Hepatocyte (in vitro differentiated cells): ENCODE results near the gene KRTAP12-3. TPM values are rescaled to one million over a fixed set of nuclear protein-coding genes. Genes with fewer than 3 reads are reported as not detected.
"Not testable (repeated sequence)": the region's sequence is repeated elsewhere in the genome, so short reads cannot be mapped to it uniquely, and the experiment has no call there.

ENCODE experiments used
- DNase-seq: peaks from one replicate; pipeline ENCODE4 v3.0.0-alpha.2; 2016; ENCODE audit warnings: low spot score
- H2AFZ ChIP-seq: fragments of 200-600 bp; sonication (generic); 2 replicates; pipeline ENCODE4 v1.6.0; 2016; ENCODE audit warnings: antibody characterized with exemption, mild to moderate bottlenecking
- H3K27ac ChIP-seq: fragments of 200-600 bp; sonication (generic); 2 replicates; pipeline ENCODE4 v1.5.1; 2016; ENCODE audit warnings: mild to moderate bottlenecking
- H3K27me3 ChIP-seq: fragments of 200-600 bp; sonication (generic); 2 replicates; pipeline ENCODE4 v1.6.1; 2016
- H3K36me3 ChIP-seq: fragments of 200-600 bp; sonication (generic); replicated peaks from 2 replicates; pipeline ENCODE4 v1.5.1; 2016; ENCODE audit warnings: low read depth; ENCODE audit not compliant: insufficient read depth
- H3K4me1 ChIP-seq: fragments of 200-600 bp; sonication (generic); 2 replicates; pipeline ENCODE4 v1.5.1; 2016; ENCODE audit warnings: mild to moderate bottlenecking, moderate library complexity; ENCODE audit not compliant: insufficient read depth
- H3K4me2 ChIP-seq: fragments of 200-600 bp; sonication (generic); 2 replicates; pipeline ENCODE4 v1.6.0; 2016
- H3K4me3 ChIP-seq: fragments of 200-600 bp; sonication (generic); 2 replicates; pipeline ENCODE4 v1.5.1; 2016; ENCODE audit warnings: mild to moderate bottlenecking
- H3K79me2 ChIP-seq: fragments of 200-600 bp; sonication (generic); 2 replicates; pipeline ENCODE4 v1.6.0; 2017; ENCODE audit warnings: mild to moderate bottlenecking
- H3K9me2 ChIP-seq: fragments of 200-600 bp; sonication (generic); replicated peaks from 2 replicates; pipeline ENCODE4 v1.6.0; 2017; ENCODE audit warnings: mild to moderate bottlenecking; ENCODE audit not compliant: insufficient read depth
- H3K9me3 ChIP-seq: fragments of 200-600 bp; sonication (generic); 2 replicates; pipeline ENCODE4 v1.5.1; 2016; ENCODE audit warnings: low read depth, mild to moderate bottlenecking
- H4K20me1 ChIP-seq: fragments of 200-600 bp; sonication (generic); 2 replicates; pipeline ENCODE4 v1.6.0; 2016; ENCODE audit warnings: mild to moderate bottlenecking; ENCODE audit not compliant: insufficient read depth, poor library complexity, severe bottlenecking
- EZH2 ChIP-seq: fragments of 200-600 bp; sonication (generic); IDR thresholded peaks from 2 replicates; pipeline ENCODE4 v1.6.1; 2016; ENCODE audit warnings: antibody characterized with exemption, mild to moderate bottlenecking, borderline replicate concordance
- EZH2phosphoT487 ChIP-seq: fragments of 200-600 bp; sonication (generic); IDR thresholded peaks from one replicate; pipeline ENCODE4 v1.6.1; 2018; ENCODE audit warnings: antibody characterized with exemption, mild to moderate bottlenecking, low read depth, moderate library complexity; ENCODE audit not compliant: unreplicated experiment, severe bottlenecking
- WGBS: methylation state at CpG from one replicate; pipeline ENCODE4 v1.1.6; 2016; ENCODE audit warnings: low lambda C conversion rate; ENCODE audit errors: missing lambda C conversion rate; 5-methylcytosine and 5-hydroxymethylcytosine counted together
- polyA plus RNA-seq: library from polyadenylated mRNA; unstranded; fragments of >200 nt; fragmentation: Nextera tagmentation; extraction: Ambion mirVana; gene quantifications from 2 replicates; pipeline ENCODE4 v1.2.1, GENCODE V29; 2016
- total RNA-seq: library from RNA; depleted of rRNA; stranded (reverse); fragments of >200 nt; gene quantifications from 2 replicates; pipeline ENCODE4 v1.2.3, GENCODE V29; 2014
- TF ChIP-seq, protein P1 (sequence below): fragments of 200-600 bp; sonication (generic); IDR thresholded peaks from 2 replicates; pipeline ENCODE4 v1.5.1; 2016; ENCODE audit warnings: antibody characterized with exemption, mild to moderate bottlenecking; ENCODE audit not compliant: poor library complexity

The KRTAP12-3 gene
- total and polyA plus RNA-seq, 2 experiments from 2014 or later, result not detected

DNA sequence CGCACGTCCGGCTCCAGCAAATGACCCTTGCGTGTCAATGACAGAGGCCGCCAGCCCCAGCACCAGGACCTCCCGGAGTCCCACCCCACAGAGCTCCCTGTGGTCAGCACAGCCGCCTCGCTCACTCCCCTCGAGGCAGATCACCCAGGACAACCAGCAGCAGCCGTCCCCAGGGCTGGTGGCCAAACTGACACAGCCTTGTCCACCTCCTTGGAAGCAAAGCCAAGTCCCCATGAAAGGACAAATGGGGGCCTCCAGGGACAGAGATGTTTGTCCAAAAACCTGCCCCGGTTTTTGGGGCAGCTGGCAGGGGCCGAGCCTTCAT is 18.4 kb upstream of the KRTAP12-3 start:
- Histone ChIP-seq H3K27me3 (no peaks in the 10 kb centered on the region), H4K20me1 (no peaks in the 10 kb centered on the region), H3K9me3 (no peaks in the 10 kb centered on the region), H3K79me2 (no peaks in the 10 kb centered on the region), H3K9me2 (no peaks in the 10 kb centered on the region), H3K4me3 (no peak overlapping the region), H2AFZ (no peak overlapping the region), H3K27ac (no peak overlapping the region), H3K36me3 (no peaks in the 10 kb centered on the region), H3K4me2 (no peak overlapping the region), H3K4me1 (no peaks in the 10 kb centered on the region)
- no peak for DNase-seq
- 92% methylated on average over 12 of the region's 12 CpGs for WGBS
- TF ChIP-seq EZH2phosphoT487 (no peak), EZH2 (no peak)
- TF ChIP-seq, protein P1, sequence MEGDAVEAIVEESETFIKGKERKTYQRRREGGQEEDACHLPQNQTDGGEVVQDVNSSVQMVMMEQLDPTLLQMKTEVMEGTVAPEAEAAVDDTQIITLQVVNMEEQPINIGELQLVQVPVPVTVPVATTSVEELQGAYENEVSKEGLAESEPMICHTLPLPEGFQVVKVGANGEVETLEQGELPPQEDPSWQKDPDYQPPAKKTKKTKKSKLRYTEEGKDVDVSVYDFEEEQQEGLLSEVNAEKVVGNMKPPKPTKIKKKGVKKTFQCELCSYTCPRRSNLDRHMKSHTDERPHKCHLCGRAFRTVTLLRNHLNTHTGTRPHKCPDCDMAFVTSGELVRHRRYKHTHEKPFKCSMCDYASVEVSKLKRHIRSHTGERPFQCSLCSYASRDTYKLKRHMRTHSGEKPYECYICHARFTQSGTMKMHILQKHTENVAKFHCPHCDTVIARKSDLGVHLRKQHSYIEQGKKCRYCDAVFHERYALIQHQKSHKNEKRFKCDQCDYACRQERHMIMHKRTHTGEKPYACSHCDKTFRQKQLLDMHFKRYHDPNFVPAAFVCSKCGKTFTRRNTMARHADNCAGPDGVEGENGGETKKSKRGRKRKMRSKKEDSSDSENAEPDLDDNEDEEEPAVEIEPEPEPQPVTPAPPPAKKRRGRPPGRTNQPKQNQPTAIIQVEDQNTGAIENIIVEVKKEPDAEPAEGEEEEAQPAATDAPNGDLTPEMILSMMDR, result no peak

DNA sequence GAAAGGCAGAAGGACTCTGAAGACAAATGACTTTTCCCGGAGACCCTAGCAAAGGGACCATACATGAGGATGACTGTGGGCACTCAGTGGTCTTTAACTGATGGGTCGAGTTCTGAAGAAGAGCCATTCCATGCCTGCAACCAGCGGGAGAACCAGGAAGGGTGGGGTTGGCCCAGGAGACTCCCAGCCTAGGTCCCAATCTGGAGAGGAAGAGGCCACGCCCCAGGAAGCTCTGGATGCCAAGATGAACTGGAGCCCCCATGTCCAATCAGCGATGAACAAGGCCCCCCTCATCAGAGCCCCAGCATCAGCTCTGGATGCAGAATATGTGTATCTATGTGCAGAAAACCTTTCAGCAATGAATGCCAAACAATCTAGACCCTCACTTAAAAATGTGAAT is 17.0 kb upstream of the KRTAP12-3 start:
- H2AFZ ChIP-seq, result no peak overlapping the region
- no peaks in the 10 kb centered on the region for H3K27me3 ChIP-seq
- no peaks in the 10 kb centered on the region for H3K36me3 ChIP-seq
- no peaks in the 10 kb centered on the region for H4K20me1 ChIP-seq
- no peak overlapping the region for H3K27ac ChIP-seq
- no peaks in the 10 kb centered on the region for H3K4me1 ChIP-seq
- TF ChIP-seq EZH2 (no peak), EZH2phosphoT487 (no peak)
- TF ChIP-seq, protein P1, result no peak
- H3K9me3 ChIP-seq, result peaks cover 4% of the 10 kb centered on the region
- no peak for DNase-seq
- WGBS, result 90% methylated on average over 5 of the region's 5 CpGs
- H3K4me3 ChIP-seq, result no peak overlapping the region
- H3K79me2 ChIP-seq, result no peaks in the 10 kb centered on the region
- H3K9me2 ChIP-seq, result no peaks in the 10 kb centered on the region
- no peak overlapping the region for H3K4me2 ChIP-seq

DNA sequence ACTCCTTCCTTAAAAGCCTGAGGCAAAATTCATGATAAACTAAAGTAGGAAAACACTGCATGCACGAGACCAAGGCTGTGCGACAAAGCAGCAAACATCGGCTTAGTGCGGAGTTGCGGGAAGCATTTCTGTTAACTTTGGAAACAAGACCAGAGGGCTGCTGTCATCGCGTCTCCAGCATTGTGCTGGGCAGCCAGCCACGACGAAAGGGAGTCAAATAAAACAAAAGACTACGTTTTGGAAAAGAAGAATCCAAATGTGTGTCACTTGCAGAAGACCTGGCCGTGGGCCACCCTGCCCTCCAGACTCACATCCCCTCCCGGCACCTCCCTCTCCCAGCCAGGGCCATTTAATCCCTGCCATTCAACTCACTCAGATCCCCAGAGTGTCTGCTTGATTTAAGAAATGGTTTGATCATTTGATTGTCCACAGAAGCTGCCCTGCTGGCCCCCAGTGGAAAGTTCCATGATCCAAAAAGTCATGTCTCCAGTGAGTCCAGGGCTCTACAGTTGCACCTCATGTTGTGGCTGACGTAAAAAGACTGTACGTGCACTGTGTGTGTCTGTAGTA is 13.9 kb upstream of the KRTAP12-3 start:
- H3K9me3 ChIP-seq, result peaks cover 4% of the 10 kb centered on the region
- H3K36me3 ChIP-seq, result no peaks in the 10 kb centered on the region
- no peak overlapping the region for H3K4me3 ChIP-seq
- no peaks in the 10 kb centered on the region for H3K9me2 ChIP-seq
- H3K27ac ChIP-seq, result no peak overlapping the region
- no peak overlapping the region for H3K4me2 ChIP-seq
- no peaks in the 10 kb centered on the region for H3K79me2 ChIP-seq
- 86% methylated on average over 14 of the region's 14 CpGs for WGBS
- H3K4me1 ChIP-seq, result no peaks in the 10 kb centered on the region
- H3K27me3 ChIP-seq, result no peaks in the 10 kb centered on the region
- H2AFZ ChIP-seq, result no peak overlapping the region
- TF ChIP-seq EZH2phosphoT487 (no peak), EZH2 (no peak)
- TF ChIP-seq, protein P1, result no peak
- DNase-seq, result no peak
- no peaks in the 10 kb centered on the region for H4K20me1 ChIP-seq

DNA sequence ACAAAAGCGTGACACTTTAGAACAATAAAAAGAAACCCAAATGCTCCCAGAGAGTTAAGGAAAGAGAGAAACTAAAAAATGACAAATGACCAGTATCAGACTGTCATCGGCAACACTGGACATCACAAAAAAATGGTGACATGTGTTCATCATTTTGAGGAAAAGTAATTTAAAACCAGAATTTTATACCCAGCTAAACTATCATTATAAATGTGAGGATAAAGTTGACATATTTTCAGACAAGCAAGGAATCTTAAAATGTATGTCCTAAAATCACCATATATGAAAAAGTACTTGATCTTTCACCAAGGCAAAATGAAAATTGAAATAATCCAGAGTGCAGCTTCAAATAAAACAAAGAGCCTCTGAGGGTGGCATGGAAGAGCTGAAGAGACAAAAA is 12.9 kb upstream of the KRTAP12-3 start:
- H4K20me1 ChIP-seq, result no peaks in the 10 kb centered on the region
- H3K9me2 ChIP-seq, result no peaks in the 10 kb centered on the region
- 74% methylated on average over 2 of the region's 2 CpGs for WGBS
- H3K27ac ChIP-seq, result no peak overlapping the region
- peaks cover 4% of the 10 kb centered on the region for H3K9me3 ChIP-seq
- H3K4me3 ChIP-seq, result no peak overlapping the region
- no peaks in the 10 kb centered on the region for H3K4me1 ChIP-seq
- no peaks in the 10 kb centered on the region for H3K79me2 ChIP-seq
- no peak for TF ChIP-seq EZH2
- no peak for TF ChIP-seq EZH2phosphoT487
- TF ChIP-seq, protein P1, result no peak
- DNase-seq, result no peak
- H3K27me3 ChIP-seq, result no peaks in the 10 kb centered on the region
- no peaks in the 10 kb centered on the region for H3K36me3 ChIP-seq
- no peak overlapping the region for H2AFZ ChIP-seq
- no peak overlapping the region for H3K4me2 ChIP-seq

DNA sequence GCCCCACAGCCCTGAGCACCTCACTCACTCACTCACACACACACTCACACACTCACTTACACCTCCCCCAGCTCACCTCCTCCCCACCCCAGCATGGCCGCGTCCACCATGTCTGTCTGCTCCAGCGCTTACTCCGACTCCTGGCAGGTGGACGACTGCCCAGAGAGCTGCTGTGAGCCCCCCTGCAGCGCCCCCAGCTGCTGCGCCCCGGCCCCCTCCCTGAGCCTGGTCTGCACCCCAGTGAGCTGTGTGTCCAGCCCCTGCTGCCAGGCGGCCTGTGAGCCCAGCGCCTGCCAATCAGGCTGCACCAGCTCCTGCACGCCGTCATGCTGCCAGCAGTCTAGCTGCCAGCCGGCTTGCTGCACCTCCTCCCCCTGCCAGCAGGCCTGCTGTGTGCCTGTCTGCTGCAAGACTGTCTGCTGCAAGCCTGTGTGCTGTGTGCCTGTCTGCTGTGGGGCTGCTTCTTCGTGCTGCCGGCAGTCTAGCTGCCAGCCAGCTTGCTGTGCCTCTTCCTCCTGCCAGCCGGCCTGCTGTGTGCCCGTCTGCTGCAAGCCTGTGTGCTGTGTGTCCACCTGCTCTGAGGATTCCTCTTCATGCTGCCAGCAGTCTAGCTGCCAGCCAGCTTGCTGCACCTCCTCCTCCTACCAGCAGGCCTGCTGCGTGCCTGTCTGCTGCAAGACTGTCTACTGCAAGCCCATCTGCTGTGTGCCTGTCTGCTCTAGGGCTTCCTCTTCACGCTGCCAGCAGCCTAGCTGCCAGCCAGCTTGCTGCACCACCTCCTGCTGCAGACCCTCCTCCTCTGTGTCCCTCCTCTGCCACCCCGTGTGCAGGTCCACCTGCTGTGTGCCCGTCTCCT is 11.1 kb upstream of the KRTAP12-3 start, which contains the start of gene KRTAP10-11:
Gene KRTAP10-11 (plus strand): TSS at position 49 of the 856 bp plus-strand sequence. CDS start 45 bp downstream, at position 94.
- WGBS, result 92% methylated on average over 17 of the region's 21 CpGs
- H3K9me3 ChIP-seq, H3K9me2 ChIP-seq, H4K20me1 ChIP-seq, H3K4me1 ChIP-seq, H3K4me2 ChIP-seq, H3K36me3 ChIP-seq, H3K79me2 ChIP-seq, H2AFZ ChIP-seq, H3K4me3 ChIP-seq, H3K27me3 ChIP-seq, H3K27ac ChIP-seq, DNase-seq: not testable (repeated sequence)
